ENCODE results near the gene SMCO2.

DNA sequence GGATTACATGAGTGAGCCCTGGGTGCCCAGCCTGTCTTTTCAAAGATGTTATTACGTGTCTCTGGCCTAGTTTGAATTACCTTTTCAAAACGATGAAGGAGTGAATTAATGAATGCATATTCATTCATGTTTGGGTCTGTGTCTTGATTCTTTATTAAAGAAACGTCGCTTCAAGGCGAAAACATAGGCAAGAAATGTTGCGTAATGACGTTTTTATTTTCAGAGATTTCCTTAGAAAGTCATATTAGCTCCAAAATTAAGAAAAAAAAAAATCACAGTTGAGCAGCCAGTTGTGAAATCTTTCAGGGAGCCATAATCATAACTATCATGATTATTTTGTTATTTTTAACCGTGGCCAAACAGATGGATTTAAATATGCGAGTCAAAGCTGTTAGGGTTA is 81.0 kb downstream of the SMCO2 start:
- TF ChIP-seq, protein P1, sequence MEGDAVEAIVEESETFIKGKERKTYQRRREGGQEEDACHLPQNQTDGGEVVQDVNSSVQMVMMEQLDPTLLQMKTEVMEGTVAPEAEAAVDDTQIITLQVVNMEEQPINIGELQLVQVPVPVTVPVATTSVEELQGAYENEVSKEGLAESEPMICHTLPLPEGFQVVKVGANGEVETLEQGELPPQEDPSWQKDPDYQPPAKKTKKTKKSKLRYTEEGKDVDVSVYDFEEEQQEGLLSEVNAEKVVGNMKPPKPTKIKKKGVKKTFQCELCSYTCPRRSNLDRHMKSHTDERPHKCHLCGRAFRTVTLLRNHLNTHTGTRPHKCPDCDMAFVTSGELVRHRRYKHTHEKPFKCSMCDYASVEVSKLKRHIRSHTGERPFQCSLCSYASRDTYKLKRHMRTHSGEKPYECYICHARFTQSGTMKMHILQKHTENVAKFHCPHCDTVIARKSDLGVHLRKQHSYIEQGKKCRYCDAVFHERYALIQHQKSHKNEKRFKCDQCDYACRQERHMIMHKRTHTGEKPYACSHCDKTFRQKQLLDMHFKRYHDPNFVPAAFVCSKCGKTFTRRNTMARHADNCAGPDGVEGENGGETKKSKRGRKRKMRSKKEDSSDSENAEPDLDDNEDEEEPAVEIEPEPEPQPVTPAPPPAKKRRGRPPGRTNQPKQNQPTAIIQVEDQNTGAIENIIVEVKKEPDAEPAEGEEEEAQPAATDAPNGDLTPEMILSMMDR (IDR thresholded peaks at IDR 0.05): no peak
- no peak for TF ChIP-seq POLR2A (IDR thresholded peaks at IDR 0.05)
- no peak for TF ChIP-seq EP300 (IDR thresholded peaks at IDR 0.05)
